ENCODE results near the gene ZNF74.
A peak's percentile ranks its signal among the peaks of the same experiment; 100 is the strongest.
"Not testable (repeated sequence)": the region's sequence is repeated elsewhere in the genome, so short reads cannot be mapped to it uniquely, and the experiment has no call there.

ZNF74 gene
- total RNA-seq, result 18.7 to 26.8 reads per million in 2 donors

DNA sequence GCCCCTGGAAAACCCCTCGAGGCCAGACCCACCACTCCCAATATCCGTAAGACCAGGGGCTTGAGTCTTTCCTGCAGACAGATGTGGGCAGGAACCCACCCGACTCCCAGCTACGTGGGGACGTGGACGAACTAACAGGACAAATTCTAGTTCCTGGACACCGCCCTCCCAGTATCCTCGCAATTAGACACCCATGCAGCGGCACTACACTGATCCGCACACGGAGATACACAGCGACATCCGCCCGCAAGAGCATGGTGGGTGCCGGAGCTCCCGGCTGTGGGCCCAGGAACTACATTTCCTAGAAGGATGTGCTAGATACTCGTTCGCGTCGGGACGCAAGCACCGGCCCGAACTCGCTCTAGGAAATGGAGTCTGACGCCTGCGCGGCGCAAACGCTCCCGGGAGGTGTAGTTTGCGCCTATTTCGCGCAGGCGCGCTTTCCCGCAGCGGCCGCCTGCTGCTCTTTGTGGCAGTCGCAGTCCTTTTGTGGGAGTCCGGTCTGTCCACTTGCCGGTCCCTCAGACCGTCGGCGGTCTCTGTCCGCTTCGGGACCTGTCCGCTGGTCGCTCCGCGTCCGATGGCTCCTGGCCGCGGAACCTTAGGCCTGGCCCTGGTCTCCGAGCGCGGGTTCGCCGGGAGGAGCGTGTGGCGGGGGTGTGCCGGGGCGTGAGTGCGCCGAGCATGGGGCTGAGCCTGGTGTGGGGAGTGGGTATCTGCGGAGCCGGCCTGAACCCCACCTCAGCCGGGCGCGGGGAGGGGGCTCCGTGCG lies at the start of gene ZNF74:
TSS of gene ZNF74 (plus strand) at position 447 of the 772 bp plus-strand sequence. CDS start 478 bp downstream, outside the sequence.
- DNase-seq, result peak; percentile 71

DNA sequence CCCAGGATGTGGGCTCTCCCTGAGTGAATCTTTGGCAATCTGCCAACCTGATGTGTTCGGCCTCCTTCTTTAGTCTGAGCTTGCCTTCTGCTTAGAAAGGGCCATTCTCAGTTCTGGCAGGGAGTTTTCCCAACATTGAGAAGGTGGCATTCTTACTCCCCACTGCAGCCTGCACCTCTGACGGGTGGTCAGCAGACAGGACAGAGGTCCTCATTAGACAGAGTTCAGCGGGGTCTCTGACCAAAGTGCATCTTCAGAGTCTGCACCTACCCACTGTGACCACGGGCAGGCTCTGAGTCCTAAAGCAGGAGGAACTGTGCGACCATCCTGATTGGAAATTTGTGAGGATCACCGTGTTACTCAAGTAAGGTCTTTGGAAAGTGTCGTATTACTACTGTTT lies 47.4 kb upstream of the ZNF74 start:
- not testable (repeated sequence) for DNase-seq

DNA sequence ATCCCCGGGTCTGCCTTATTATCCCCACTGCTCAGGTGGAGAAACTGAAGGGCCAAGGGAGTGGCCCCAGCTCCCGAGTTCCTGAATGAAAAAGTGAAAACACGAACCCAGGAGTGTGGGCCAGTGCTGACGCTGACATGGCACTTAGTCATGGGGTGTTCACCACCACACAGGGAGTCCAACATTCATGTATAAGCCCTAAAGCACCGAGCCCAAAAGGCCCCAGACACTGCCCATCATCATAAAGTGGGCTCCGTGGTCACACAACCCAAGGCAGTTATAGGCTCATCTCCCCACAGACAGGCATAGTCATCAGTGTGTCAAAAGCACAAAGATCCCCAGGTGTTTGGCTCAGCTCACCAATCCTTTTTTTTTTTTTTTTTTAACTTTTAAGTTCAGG lies 41.4 kb upstream of the ZNF74 start:
- DNase-seq, result not testable (repeated sequence)

DNA sequence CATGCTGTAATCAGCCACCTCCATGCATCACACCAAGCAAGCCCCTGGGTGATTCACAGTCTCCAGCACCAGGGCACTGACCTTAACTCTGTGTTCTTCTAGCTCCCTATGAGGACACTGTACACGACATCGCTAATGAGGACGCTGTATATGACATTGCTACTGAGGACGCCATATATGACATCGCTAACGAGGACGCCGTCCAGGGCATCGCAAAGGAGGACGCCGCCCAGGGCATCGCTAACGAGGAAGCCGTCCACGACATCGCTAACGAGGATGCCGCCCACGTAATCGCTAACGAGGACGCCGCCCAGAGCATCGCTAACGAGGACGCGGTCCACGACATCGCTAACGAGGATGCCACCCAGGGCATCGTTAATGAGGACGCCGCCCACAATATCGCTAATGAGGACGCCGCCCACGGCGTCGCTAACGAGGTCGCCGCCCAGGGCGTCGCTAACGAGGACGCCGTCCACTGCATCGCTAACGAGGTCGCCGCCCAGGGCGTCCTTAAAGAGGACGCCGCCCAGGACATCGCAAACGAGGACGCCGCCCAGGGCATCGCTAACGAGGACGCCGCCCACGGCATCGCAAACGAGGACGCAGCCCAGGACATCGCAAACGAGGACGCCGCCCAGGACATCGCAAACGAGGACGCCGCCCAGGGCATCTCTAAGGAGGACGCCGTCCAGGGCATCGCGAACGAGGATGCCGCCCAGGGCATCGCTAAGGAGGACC lies 39.5 kb upstream of the ZNF74 start:
- DNase-seq, result no peak

DNA sequence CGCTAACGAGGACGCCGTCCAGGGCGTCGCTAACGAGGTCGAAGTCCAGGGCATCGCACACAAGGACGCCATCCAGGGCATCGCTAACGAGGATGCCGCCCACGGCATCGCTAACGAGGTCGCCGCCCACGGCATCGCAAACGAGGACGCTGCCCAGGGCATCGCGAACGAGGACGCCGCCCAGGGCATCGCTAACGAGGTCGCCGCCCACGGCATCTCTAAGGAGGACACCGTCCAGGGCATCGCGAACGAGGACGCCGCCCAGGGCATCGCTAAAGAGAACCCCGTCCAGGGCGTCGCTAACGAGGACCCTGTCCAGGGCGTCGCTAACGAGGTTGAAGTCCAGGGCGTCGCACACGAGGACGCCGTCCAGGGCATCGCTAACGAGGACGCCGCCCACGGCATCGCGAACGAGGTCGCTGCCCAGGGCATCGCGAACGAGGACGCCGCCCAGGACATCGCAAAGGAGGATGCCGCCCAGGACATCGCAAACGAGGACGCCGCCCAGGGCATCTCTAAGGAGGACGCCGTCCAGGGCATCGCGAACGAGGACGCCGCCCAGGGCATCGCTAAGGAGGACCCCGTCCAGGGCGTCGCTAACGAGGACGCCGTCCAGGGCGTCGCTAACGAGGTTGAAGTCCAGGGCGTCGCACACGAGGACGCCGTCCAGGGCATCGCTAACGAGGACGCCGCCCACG lies 37.9 kb upstream of the ZNF74 start:
- not testable (repeated sequence) for DNase-seq

DNA sequence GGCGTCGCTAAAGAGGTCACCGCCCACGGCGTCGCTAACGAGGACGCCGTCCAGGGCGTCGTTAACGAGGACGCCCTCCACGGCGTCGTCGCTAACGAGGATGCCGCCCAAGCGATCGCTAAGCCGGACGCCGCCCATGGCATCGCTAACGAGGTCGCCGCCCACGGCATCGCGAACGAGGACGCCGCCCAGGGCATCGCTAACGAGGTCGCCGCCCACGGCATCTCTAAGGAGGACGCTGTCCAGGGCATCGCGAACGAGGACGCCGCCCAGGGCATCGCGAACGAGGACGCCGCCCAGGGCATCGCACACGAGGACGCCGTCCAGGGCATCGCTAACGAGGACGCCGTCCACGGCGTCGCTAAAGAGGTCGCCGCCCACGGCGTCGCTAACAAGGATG lies 37.0 kb upstream of the ZNF74 start:
- not testable (repeated sequence) for DNase-seq

DNA sequence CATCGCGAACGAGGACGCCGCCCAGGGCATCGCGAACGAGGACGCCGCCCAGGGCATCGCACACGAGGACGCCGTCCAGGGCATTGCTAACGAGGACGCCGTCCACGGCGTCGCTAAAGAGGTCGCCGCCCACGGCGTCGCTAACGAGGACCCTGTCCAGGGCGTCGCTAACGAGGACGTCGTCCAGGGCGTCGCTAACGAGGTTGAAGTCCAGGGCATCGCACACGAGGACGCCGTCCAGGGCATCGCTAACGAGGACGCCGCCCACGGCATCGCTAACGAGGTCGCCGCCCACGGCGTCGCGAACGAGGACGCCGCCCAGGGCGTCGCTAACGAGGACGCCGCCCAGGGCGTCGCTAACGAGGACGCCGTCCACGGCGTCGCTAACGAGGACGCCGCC lies 36.0 kb upstream of the ZNF74 start:
- not testable (repeated sequence) for DNase-seq

DNA sequence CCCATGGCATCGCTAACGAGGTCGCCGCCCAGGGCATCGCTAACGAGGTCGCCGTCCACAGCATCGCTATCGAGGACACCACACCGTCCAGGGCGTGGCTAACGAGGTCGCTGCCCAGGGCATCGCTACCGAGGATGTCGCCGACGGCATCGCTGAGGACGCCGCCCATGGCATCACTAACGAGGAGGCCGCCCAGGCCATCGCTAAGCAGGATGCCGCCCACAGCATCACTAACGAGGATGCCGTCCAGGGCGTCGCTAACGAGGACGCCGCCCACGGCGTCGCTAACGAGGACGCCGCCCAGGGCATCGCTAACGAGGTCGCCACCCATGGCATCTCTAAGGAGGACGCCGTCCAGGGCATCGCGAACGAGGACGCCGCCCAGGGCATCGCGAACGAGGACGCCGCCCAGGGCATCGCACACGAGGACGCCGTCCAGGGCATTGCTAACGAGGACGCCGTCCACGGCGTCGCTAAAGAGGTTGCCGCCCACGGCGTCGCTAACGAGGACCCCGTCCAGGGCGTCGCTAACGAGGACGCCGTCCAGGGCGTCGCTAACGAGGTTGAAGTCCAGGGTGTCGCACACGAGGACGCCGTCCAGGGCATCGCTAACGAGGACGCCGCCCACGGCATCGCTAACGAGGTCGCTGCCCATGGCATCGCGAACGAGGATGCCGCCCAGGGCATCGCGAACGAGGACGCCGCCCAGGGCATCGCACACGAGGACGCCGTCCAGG lies 35.3 kb upstream of the ZNF74 start:
- DNase-seq, result not testable (repeated sequence)

DNA sequence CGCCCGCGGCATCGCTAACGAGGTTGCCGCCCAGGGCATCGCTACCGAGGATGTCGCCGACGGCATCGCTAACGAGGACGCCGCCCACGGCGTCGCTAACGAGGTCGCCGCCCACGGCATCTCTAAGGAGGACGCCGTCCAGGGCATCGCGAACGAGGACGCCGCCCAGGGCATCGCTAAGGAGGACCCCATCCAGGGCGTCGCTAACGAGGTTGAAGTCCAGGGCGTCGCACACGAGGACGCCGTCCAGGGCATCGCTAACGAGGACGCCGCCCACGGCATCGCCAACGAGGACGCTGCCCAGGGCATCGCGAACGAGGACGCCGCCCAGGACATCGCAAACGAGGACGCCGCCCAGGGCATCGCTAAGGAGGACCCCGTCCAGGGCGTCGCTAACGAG lies 33.7 kb upstream of the ZNF74 start:
- not testable (repeated sequence) for DNase-seq

DNA sequence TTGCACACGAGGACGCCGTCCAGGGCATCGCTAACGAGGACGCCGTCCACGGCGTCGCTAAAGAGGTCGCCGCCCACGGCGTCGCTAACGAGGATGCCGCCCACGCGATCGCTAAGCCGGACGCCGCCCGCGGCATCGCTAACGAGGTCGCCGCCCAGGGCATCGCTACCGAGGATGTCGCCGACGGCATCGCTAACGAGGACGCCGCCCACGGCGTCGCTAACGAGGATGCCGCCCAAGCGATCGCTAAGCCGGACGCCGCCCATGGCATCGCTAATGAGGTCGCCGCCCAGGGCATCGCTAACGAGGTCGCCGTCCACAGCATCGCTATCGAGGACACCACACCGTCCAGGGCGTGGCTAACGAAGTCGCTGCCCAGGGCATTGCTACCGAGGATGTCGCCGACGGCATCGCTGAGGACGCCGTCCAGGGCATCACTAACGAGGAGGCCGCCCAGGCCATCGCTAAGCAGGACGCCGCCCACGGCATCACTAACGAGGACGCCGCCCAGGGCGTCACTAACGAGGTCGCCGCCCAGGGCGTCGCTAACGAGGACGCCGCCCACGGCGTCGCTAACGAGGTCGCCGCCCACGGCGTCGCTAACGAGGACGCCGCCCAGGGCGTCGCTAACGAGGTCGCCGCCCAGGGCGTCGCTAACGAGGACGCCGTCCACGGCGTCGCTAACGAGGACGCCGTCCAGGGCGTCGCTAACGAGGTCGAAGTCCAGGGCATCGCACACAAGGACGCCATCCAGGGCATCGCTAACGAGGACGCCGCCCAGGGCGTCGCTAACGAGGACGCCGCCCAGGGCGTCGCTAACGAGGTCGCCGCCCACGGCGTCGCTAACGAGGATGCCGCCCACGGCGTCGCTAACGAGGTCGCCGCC lies 32.8 kb upstream of the ZNF74 start:
- DNase-seq, result not testable (repeated sequence)

DNA sequence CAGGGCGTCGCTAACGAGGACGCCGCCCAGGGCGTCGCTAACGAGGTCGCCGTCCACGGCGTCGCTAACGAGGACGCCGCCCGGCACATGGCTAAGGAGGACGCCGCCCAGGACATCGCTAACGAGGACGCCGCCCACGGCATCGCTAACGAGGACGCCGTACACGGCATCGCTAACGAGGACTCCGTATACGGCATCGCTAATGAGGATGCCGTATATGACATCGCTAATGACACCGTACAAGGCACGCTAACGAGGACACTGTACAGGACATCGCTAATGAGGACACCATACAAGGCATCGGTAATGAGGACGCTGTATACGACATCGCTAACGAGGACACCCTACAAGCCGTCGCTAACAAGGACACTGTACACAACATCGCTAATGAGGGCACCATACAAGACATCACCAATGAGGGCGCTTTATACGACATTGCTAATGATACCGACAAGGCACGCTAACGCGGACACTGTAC lies 32.2 kb upstream of the ZNF74 start:
- not testable (repeated sequence) for DNase-seq

DNA sequence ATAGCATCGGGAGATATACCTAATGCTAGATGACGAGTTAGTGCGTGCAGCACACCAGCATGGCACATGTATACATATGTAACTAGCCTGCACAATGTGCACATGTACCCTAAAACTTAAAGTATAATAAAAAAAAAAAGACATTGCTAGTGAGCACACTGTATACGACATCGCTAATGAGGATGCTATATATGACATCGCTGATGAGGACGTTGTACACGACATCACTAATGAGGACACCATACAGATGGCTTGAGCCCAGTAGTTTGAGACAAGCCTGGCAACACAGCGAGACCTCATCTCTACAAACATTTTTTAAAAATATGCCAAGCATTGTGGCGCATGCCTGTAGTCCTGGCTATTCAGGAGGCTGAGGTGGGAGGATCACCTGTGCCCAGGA lies 31.5 kb upstream of the ZNF74 start:
- DNase-seq, result not testable (repeated sequence)

DNA sequence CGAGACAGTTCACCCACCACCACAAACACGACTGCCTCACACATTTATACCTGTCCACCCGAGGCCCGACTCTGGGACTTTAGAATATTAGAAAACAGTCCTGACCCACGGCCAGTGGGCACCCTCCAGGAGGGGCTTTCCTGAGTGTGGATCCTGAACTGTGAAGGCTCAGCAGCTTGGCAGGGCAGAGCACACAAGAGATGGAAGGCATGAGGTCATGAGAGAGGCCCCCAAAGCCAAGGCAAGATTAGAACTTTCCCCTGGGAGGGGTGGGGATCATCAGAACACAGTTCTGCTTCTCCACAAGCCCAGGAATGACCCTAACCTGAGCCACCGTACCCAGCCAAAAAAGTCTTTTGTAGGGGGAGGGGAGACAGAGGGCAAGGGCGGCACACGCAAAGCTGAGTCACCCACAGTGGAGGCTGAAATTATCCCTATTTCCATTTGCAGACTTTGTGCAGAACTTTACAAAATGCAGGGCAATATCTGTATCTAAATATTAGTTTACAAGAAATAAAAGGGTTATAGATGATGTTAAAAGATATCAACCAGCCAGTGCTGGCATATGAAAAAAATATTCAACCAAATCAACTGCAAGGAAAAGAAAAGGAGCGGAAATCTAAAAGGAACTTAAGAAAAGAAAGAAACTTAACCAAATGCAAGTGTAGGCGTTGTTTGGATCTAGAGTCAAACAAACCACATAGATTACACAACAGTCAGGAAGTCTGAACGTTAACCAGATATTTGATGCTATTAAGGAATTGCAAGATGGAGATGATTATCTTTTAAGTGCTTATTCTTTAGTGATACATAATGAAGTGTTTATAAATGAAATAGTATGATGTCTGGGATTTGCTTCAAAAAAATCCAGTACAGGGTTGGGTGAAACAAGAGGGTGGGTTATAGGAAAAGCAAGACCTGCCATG lies 29.4 kb upstream of the ZNF74 start:
- not testable (repeated sequence) for DNase-seq

DNA sequence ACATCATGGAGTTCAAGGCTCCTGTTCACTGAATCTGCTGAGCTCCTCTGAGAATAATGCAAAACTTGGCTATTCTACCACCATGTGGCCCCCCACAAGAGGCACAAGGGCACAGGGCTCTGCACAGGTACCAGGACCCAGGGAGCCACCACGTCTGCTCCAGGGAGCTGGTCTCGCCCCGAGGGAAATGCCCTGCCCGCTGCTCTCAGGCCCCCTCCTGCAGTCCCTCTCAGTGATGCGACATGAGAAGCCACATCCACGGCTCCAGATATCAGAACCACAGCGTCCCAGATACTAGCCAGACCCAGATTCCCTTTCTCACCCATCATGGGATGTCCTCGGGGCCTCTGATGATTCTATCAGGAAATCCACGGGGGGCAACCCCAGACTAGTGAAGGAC lies 27.1 kb upstream of the ZNF74 start:
- DNase-seq, result not testable (repeated sequence)

DNA sequence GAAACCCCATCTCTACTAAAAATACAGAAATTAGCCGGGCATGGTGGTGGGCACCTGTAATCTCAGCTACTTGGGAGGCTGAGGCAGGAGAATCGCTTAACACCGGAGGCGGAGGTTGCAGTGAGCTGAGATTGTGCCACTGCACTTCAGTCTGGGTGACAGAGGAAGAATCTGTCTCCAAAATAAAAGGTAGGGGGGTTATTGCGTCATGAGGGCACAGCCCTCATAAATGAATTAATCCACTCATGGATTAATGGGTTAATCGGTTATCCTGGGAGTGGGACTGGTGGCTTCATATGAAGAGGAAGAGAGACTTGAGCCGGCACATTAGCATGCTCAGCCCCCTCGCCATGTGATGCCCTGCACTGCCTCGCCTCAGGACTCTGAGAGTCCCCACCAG lies 25.1 kb upstream of the ZNF74 start:
- not testable (repeated sequence) for DNase-seq

DNA sequence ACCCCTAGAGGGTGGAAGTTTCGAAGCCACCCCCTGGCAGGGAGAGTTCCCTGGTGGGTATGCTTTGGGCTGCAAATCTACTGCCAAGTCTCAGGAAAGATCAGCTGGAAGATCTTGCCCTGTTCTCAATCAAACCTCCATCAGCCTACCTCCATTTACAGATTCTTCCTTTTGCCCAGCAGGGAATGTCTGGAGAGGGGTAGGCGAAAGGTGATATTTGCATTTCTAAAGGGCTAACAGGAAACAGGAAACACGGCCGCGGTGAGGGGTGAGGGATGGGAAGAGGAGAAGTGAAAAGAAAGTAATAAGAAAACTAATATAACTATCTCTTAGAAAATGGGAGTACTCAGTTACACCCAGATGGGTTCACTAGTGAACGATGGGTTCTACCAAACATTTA lies 22.3 kb upstream of the ZNF74 start:
- not testable (repeated sequence) for DNase-seq

DNA sequence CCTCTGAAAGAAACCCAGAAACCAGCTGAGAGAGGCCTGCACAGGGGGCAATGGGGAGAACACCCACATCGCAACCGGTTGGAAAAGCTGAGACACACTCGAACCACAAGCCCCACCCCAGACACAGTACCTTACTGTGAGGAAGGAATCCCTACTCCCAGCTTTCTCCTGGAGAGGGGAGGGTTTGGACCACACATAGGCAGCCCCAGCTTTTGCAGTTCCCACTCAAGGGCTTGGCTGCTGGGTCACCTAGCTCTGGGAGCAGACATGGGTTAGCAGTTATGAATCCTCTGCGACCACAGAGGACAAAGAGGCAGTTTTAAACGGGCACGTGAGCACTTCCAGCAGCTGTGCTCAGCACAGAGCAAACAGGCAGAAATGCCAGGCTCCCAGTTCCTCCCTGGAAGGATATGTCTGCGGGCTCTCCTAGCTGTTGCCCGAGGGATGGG lies 21.5 kb upstream of the ZNF74 start:
- DNase-seq, result not testable (repeated sequence)

DNA sequence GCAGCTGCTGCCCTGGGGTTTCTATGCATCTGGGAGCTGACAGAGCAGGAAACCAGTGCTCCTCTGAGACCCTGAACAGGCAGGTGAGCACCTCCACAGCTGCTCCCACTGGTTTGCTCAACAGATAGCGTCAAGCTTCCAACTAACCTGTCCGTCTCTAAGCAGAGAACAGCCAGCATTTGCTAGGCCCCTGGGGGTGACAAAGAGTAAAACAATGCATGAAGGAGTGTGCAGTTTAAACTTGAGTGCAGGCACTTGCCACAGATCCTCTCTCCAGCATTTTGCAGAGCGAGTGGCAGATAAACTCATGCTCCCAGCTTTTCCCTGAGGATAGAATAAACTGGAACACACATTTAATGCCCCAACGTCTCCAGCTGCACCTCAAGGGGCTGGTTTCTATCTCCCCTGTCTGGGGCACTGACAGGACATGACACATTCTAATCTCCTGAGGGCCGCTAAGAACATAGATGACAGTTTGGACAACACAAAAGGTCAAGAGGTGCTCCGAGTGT lies 20.7 kb upstream of the ZNF74 start:
- not testable (repeated sequence) for DNase-seq

DNA sequence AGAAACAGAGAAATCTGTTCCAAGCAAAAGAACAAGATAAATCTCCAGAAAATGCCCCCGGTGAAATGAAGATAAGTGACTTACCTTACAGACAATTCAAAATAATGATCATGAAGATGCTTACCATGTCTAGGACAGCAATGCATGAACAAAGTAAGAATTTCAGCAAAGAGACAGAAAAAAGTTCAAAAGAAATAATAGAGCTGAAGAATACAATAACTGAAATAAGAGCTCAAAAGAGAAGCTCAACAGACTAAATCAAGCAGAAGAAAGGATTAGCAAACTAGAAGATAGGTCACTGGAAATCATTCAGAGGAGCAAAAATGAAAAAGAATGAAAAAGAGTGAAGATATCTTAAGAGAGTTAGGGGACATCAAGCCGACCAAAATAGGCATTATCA lies 19.8 kb upstream of the ZNF74 start:
- not testable (repeated sequence) for DNase-seq

DNA sequence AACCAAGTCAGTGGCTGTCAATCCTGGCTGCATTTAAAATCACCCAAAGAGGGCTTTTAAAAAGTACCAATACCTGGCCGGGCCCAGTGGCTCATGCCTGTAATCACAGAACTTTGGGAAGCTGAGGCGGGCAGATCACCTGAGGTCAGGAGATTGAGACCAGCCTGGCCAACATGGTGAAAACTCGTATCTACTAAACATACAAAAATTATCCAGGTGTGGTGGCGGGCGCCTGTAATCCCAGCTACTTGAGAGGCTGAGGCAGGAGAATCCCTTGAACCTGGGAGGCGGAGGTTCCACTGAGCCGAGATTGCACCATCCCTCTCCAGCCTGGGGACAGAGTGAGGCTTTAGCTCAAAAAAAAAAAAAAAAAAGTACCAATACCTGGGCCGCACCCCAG lies 17.7 kb upstream of the ZNF74 start:
- not testable (repeated sequence) for DNase-seq
